Endothelial cell (in vitro differentiated cells): Measurements from ENCODE around the gene CD300LB. TPM values are rescaled to one million over a fixed set of nuclear protein-coding genes. Genes with fewer than 3 reads are reported as not detected.
"Not testable (repeated sequence)": the region's sequence is repeated elsewhere in the genome, so short reads cannot be mapped to it uniquely, and the experiment has no call there.

Source experiments
- DNase-seq: peaks from one replicate; pipeline ENCODE4 v3.0.0; 2021; ENCODE audit warnings: low spot score
- H3K27ac Mint-ChIP-seq: one replicate; pipeline ENCODE4 v1.8.0; 2021; ENCODE audit warnings: mixed read lengths, inconsistent platforms; ENCODE audit not compliant: unreplicated experiment
- H3K27me3 Mint-ChIP-seq: one replicate; pipeline ENCODE4 v1.8.0; 2021; ENCODE audit warnings: mild to moderate bottlenecking, moderate library complexity, mixed read lengths, inconsistent platforms; ENCODE audit not compliant: unreplicated experiment
- H3K36me3 Mint-ChIP-seq: one replicate; pipeline ENCODE4 v1.8.0; 2021; ENCODE audit warnings: mild to moderate bottlenecking, low read depth, mixed read lengths, inconsistent platforms; ENCODE audit not compliant: unreplicated experiment
- H3K4me1 Mint-ChIP-seq: one replicate; pipeline ENCODE4 v1.8.0; 2021; ENCODE audit warnings: mild to moderate bottlenecking, mixed read lengths, inconsistent platforms; ENCODE audit not compliant: unreplicated experiment
- H3K4me3 Mint-ChIP-seq: one replicate; pipeline ENCODE4 v1.8.0; 2021; ENCODE audit warnings: mild to moderate bottlenecking, mixed read lengths, inconsistent platforms; ENCODE audit not compliant: unreplicated experiment
- H3K9me3 Mint-ChIP-seq: one replicate; pipeline ENCODE4 v1.8.0; 2021; ENCODE audit warnings: mixed read lengths, inconsistent platforms; ENCODE audit not compliant: unreplicated experiment
- total RNA-seq: library from RNA; stranded (reverse); fragmentation: NEBNext Ultra II Directional; extraction: Animal tissue kit (Norgen Biotek cat#: 25700); gene quantifications from one replicate; pipeline ENCODE4 v1.2.1, GENCODE V29; 2021; ENCODE audit not compliant: unreplicated experiment
- TF ChIP-seq, protein P1 (sequence below): fragments of 200-600 bp; sonication (generic); IDR thresholded peaks from one replicate; pipeline ENCODE4 v1.5.0; 2021; ENCODE audit warnings: antibody characterized with exemption; ENCODE audit not compliant: unreplicated experiment

The CD300LB gene
- total RNA-seq, 1 donor from 2014 or later, result not detected

DNA sequence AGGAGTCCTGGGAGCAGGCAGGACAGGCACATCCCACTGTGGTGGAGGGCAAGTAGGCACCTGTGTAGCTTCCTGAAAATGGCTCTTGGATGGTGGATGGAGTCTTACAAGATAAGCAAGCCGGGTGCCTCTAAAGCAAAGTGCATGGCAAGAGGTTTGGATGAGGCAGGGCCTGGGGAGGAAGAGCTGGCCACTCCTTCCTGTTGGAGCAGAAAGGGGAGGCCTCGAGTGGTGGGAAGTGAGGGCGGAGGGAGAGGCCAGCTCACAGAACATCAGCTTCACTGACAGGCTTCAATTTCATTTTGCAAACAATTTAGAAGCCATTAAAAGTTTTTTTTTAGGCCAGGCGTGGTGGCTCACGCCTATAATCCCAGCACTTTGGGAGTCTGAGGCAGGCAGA lies 33.8 kb downstream of the CD300LB start:
- Mint-ChIP-seq H3K4me3 (no peak overlapping the region), H3K27me3 (no peaks in the 10 kb centered on the region), H3K36me3 (no peaks in the 10 kb centered on the region), H3K4me1 (peaks cover 2% of the 10 kb centered on the region), H3K27ac (no peak overlapping the region), H3K9me3 (no peaks in the 10 kb centered on the region)
- TF ChIP-seq, protein P1, sequence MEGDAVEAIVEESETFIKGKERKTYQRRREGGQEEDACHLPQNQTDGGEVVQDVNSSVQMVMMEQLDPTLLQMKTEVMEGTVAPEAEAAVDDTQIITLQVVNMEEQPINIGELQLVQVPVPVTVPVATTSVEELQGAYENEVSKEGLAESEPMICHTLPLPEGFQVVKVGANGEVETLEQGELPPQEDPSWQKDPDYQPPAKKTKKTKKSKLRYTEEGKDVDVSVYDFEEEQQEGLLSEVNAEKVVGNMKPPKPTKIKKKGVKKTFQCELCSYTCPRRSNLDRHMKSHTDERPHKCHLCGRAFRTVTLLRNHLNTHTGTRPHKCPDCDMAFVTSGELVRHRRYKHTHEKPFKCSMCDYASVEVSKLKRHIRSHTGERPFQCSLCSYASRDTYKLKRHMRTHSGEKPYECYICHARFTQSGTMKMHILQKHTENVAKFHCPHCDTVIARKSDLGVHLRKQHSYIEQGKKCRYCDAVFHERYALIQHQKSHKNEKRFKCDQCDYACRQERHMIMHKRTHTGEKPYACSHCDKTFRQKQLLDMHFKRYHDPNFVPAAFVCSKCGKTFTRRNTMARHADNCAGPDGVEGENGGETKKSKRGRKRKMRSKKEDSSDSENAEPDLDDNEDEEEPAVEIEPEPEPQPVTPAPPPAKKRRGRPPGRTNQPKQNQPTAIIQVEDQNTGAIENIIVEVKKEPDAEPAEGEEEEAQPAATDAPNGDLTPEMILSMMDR, result no peak
- DNase-seq, result no peak

DNA sequence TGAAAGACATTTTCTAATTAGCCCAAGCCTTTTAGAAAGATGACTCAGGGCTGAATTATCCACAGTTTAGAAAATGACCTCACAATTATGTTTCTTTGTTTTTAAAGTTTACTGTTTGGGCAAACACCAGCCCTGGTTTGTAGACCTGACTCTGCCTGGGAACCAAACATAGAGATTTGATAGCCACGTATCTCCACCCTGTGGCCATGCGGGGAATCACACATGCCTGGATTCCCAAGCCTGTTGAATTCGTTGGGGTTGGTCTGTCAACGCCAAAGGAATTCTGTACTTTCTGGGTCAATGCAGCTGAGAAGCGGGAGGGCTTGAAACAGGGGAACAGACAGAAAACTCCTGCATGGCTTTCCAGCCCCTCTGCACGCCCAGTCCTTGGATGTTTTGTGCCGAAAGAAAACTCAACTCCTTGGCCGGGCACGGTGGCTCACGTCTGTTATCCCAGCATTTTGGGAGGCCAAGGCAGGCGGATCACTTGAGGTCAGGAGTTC lies 37.9 kb downstream of the CD300LB start:
- H3K9me3 Mint-ChIP-seq, result no peaks in the 10 kb centered on the region

DNA sequence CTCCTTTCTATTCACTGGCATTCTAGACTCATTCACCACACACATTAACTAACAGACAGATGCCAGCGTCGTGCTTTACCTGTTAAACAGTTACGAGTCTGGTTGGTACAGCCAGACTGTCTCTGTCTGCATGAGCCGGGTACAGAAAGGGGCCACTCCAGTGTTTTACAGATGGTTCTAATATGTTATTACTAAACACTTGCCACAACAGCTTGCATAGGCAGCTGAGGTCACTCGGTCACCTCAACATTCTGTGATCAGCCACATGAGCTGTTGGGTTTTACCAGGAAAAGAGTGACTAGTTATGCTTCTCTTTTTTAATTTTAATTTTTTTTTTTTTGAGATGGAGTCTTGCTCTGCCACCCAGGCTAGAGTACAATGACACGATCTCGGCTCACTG lies 39.6 kb downstream of the CD300LB start:
- Mint-ChIP-seq H3K4me1 (no peaks in the 10 kb centered on the region), H3K4me3 (no peak overlapping the region), H3K27me3 (peaks cover 4% of the 10 kb centered on the region), H3K36me3 (peaks cover 4% of the 10 kb centered on the region), H3K27ac (no peak overlapping the region), H3K9me3 (no peaks in the 10 kb centered on the region)
- TF ChIP-seq, protein P1, result no peak
- no peak for DNase-seq

More for the DNA sequence above, 37.9 kb downstream of the CD300LB start:
- TF ChIP-seq, protein P1, result peak; percentile 79
- DNase-seq, result peak; percentile 82
- H3K4me3 Mint-ChIP-seq, result no peak overlapping the region
- H3K27me3 Mint-ChIP-seq, result peaks cover 4% of the 10 kb centered on the region
- peaks cover 2% of the 10 kb centered on the region for H3K4me1 Mint-ChIP-seq
- H3K36me3 Mint-ChIP-seq, result peaks cover 4% of the 10 kb centered on the region
- no peak overlapping the region for H3K27ac Mint-ChIP-seq

DNA sequence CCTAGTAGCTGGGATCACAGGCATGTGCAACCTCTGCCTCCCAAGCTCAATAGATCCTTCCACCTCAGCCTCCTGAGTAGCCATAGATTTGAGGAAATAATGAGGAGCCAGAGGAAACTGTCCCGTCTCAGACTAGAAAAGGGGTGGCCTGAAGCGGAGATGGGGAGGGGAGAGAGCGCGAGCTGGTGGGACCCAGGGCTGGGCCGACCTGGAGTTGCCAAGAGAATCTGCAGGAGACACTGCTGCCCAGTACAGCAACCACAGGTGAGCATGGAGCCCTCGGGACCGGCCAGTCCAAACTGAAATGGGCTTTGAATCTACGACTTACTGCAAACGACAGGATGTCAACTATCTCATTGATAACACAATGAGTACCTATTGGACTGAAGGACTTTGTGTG lies 40.6 kb downstream of the CD300LB start:
- Mint-ChIP-seq H3K36me3 (peaks cover 4% of the 10 kb centered on the region), H3K27ac (no peak overlapping the region), H3K4me3 (no peak overlapping the region), H3K4me1 (no peaks in the 10 kb centered on the region), H3K27me3 (peaks cover 4% of the 10 kb centered on the region), H3K9me3 (no peaks in the 10 kb centered on the region)
- TF ChIP-seq, protein P1, result no peak
- no peak for DNase-seq

DNA sequence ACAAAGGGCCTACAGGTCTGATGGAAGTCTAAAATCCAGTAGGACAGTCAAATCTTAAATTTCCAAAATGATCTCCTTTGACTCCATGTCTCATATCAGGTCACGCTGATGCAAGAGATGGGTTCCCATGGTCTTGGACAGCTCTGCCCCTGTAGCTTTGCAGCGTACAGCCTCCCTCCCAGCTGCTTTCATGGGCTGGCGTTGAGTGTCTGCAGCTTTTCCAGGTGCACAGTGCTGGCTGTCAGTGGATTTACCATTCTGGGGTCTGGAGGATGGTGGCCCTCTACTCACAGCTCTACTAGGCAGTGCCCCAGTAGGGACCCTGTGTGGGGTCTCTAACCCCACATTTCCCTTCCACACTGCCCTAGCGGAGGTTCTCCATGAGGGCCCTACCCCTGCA lies 43.0 kb downstream of the CD300LB start:
- not testable (repeated sequence) for H3K36me3 Mint-ChIP-seq, H3K27me3 Mint-ChIP-seq, H3K4me1 Mint-ChIP-seq, H3K9me3 Mint-ChIP-seq, H3K27ac Mint-ChIP-seq, H3K4me3 Mint-ChIP-seq, DNase-seq
